GM12878 (cell line): Measurements from ENCODE around the gene CHRDL1. TPM values are rescaled to one million over a fixed set of nuclear protein-coding genes. Genes with fewer than 3 reads are reported as not detected.

Experiments used
- ATAC-seq: fragments of 200-7000 bp; cut with Tn5 transposase; 3 replicates; pipeline ENCODE4 v1.9.1; 2020; ENCODE audit warnings: mild to moderate bottlenecking, moderate library complexity
- BruUV-seq: library from RNA; stranded (reverse); fragments of 400-500 nt; replicated peaks from 2 replicates; lab custom pipeline; 2021; lab: Mats Ljungman, UMichigan
- CTCF ChIA-PET: fragments of 300-600 bp; sonication (Branson Sonifier 250); formaldehyde crosslinking; extraction: SDS; loops from one replicate; lab custom pipeline; 2021; ENCODE audit warnings: inconsistent platforms; lab: Yijun Ruan, JAX
- POLR2A ChIA-PET: fragments of 350-600 bp; formaldehyde crosslinking; extraction: SDS; loops from one replicate; lab custom pipeline; 2021; ENCODE audit warnings: inconsistent platforms; lab: Charles Lee
- RAD21 ChIA-PET: fragments of 300-600 bp; sonication (Branson Sonifier 250); formaldehyde crosslinking; loops from one replicate; lab custom pipeline; 2023; ENCODE audit warnings: antibody characterized with exemption; ENCODE audit not compliant: unreplicated experiment; lab: Charles Lee
- SMC1A ChIA-PET: fragments of 300-600 bp; sonication (Branson Sonifier 250); formaldehyde crosslinking; loops from one replicate; lab custom pipeline; 2023; ENCODE audit not compliant: unreplicated experiment, uncharacterized antibody; lab: Charles Lee
- DNase-seq: peaks from one replicate; pipeline ENCODE4 v3.0.0-alpha.2; 2011; ENCODE audit warnings: low read depth, low spot score
- FAIRE-seq: peaks from 3 replicates; lab custom pipeline; 2011; peaks lifted over from hg19 to GRCh38; lab: Jason Lieb, UNC
- H2AFZ ChIP-seq: 2 replicates; pipeline ENCODE4 v1.6.0; 2011; ENCODE audit warnings: low read depth, low read length, control low read depth; ENCODE audit not compliant: control insufficient read depth
- H3K27ac ChIP-seq: 2 replicates; pipeline ENCODE4 v1.5.1; 2011; ENCODE audit warnings: control low read depth; ENCODE audit not compliant: control insufficient read depth, insufficient read depth
- H3K27me3 ChIP-seq, 2 experiments: replicated peaks in 1 of 2; 2 replicates each; pipeline versions ENCODE4 v1.6.0 to v1.6.1; 2011; ENCODE audit warnings: low read length in 1 of 2; ENCODE audit not compliant: control insufficient read depth in 2 of 2, insufficient read depth in 2 of 2
- H3K36me3 ChIP-seq, 2 experiments: 2 replicates each; pipeline ENCODE4 v1.5.1; 2011; ENCODE audit warnings: low read length in 1 of 2; ENCODE audit not compliant: control insufficient read depth in 2 of 2, insufficient read depth in 2 of 2
- H3K4me1 ChIP-seq: 2 replicates; pipeline ENCODE4 v1.6.1; 2011; ENCODE audit warnings: mild to moderate bottlenecking, low read length, moderate library complexity, mixed read lengths; ENCODE audit not compliant: control insufficient read depth, insufficient read depth
- H3K4me2 ChIP-seq: 2 replicates; pipeline ENCODE4 v1.6.0; 2011; ENCODE audit warnings: control low read depth; ENCODE audit not compliant: control insufficient read depth, insufficient read depth
- H3K4me3 ChIP-seq: fragments of 200-600 bp; sonication (generic); 2 replicates; pipeline ENCODE4 v1.5.1; 2016
- H3K79me2 ChIP-seq: 2 replicates; pipeline ENCODE4 v1.6.0; 2011; ENCODE audit warnings: low read length; ENCODE audit not compliant: control insufficient read depth, insufficient read depth
- H3K9ac ChIP-seq: 2 replicates; pipeline ENCODE4 v1.8.0; 2011; ENCODE audit warnings: low read length, control low read depth, mixed read lengths; ENCODE audit not compliant: control insufficient read depth, insufficient read depth
- H3K9me3 ChIP-seq: replicated peaks from 3 replicates; pipeline ENCODE4 v1.5.1; 2011; ENCODE audit warnings: mild to moderate bottlenecking, low read length; ENCODE audit not compliant: control insufficient read depth, insufficient read depth
- H4K20me1 ChIP-seq: 2 replicates; pipeline ENCODE4 v1.6.0; 2011; ENCODE audit not compliant: control insufficient read depth, insufficient read depth
- CTCF ChIP-seq, 3 experiments: IDR thresholded peaks in 2 of 3; conservative IDR thresholded peaks in 1 of 3; 2 replicates each; pipeline ENCODE4 v1.5.1; 2011; ENCODE audit warnings: low read depth in 3 of 3, low read length in 3 of 3, mild to moderate bottlenecking in 3 of 3, control low read depth in 2 of 3, moderate library complexity in 2 of 3, inconsistent platforms in 1 of 3, mixed read lengths in 1 of 3; ENCODE audit not compliant: control insufficient read depth in 2 of 3, insufficient read depth in 1 of 3; ENCODE audit errors: extremely low read depth in 1 of 3
- PML ChIP-seq: IDR thresholded peaks from 2 replicates; pipeline ENCODE4 v1.6.1; 2012; ENCODE audit warnings: low read length, inconsistent platforms
- RB1 ChIP-seq: fragments of 450-650 bp; formaldehyde crosslinking; IDR thresholded peaks from 2 replicates; pipeline ENCODE4 v1.6.1; 2017; ENCODE audit warnings: mild to moderate bottlenecking, borderline replicate concordance
- SPI1 ChIP-seq: IDR thresholded peaks from 2 replicates; pipeline ENCODE4 v1.6.1; 2011; ENCODE audit warnings: low read depth, mild to moderate bottlenecking, low read length, moderate library complexity, borderline replicate concordance; ENCODE audit not compliant: insufficient read depth
- WGBS: methylation state at CpG from one replicate; pipeline ENCODE4 v1.1.6; 2016; ENCODE audit warnings: low lambda C conversion rate; ENCODE audit not compliant: insufficient replicate concordance, insufficient coverage; ENCODE audit errors: missing lambda C conversion rate; 5-methylcytosine and 5-hydroxymethylcytosine counted together
- in situ Hi-C: fragments of 300-500 bp; cut with MboI; formaldehyde crosslinking; loops from 9 replicates; pipeline ENCODE4 v1.14.3; 2018; ENCODE audit warnings: mixed read lengths
- intact Hi-C: fragments of 100-400 bp; cut with micrococcal nuclease; formaldehyde crosslinking; loops from one replicate; pipeline ENCODE4 v1.14.2; 2022; ENCODE audit not compliant: unreplicated experiment
- polyA plus RNA-seq, 11 experiments: library from polyadenylated mRNA; depleted of rRNA in 4 of 11; unstranded in 6 of 11; stranded (reverse) in 5 of 11; fragments of >200 nt; fragmentation: Nextera tagmentation in 4 of 11; fragmentation: Illumina TruSeq in 1 of 11; extraction: Ambion mirVana in 4 of 11; extraction: Trizol in 1 of 11; gene quantifications; 1 replicate in 1 of 11; 2 replicates in 10 of 11; pipeline versions ENCODE4 v1.2.1 to v1.2.3, GENCODE V29; 2011 to 2016; ENCODE audit warnings: inconsistent platforms in 2 of 11, missing spikeins in 2 of 11, low read depth in 1 of 11
- total RNA-seq, 4 experiments: library from RNA; depleted of rRNA in 3 of 4; stranded (reverse); fragments of >200 nt in 3 of 4; fragmentation: Illumina TruSeq in 1 of 4; extraction: Trizol in 1 of 4; gene quantifications; 2 replicates each; pipeline versions ENCODE4 v1.2.1 to v1.2.3, GENCODE V29; 2013 to 2021

CHRDL1 gene
- total and polyA plus RNA-seq, 10 of the 15 experiments (the other 5 are each of a cell fraction or from before 2014, with no cell fraction given), result 0.05 to 0.47 (median 0.25) TPM

- Histone ChIP-seq H3K79me2 (no peaks in the 10 kb centered on the region), H3K9ac (no peak overlapping the region), H3K4me1 (no peaks in the 10 kb centered on the region), H2AFZ (no peak overlapping the region), H4K20me1 (no peaks in the 10 kb centered on the region), H3K4me2 (no peak overlapping the region), H3K9me3 (no peaks in the 10 kb centered on the region), H3K36me3 (no peaks in the 10 kb centered on the region), H3K27me3 (no peaks in the 10 kb centered on the region), H3K4me3 (no peak overlapping the region), H3K27ac (no peak overlapping the region)
- in situ Hi-C loops, result no loop called here
- DNase-seq (no peak), ATAC-seq (0 out of 3 replicates have a peak, but pooled peaks have one; percentile 41), FAIRE-seq (no peak)
- POLR2A ChIA-PET, result no interaction called here
- WGBS, result 0% methylated on average over 1 of the region's 1 CpG
- SMC1A ChIA-PET, result interaction anchor here (1.1 to 2.0 kb wide), 6 partner anchors 10 to 418 kb away, joined by 3 to 10 read pairs (median 4); no protein-coding TSS in a partner anchor
- CTCF ChIA-PET, result interaction anchor here (0.9 to 3.6 kb wide), 5 partner anchors 11 to 425 kb away, joined by 3 to 34 read pairs (median 3); no protein-coding TSS in a partner anchor
- 0 out of 6 replicates have a peak, but pooled peaks of 2 of the 3 experiments have one; percentile 14 to 15 for TF ChIP-seq CTCF (IDR thresholded peaks at IDR 0.05 in 2 of 3, conservative IDR thresholded peaks at IDR 0.05 in 1 of 3; ENCODE audit: control insufficient read depth in 2 of 3, extremely low read depth in 1 of 3, insufficient read depth in 1 of 3, low read depth in 3 of 3, low read length in 3 of 3)
- no peak for TF ChIP-seq RB1
- RAD21 ChIA-PET, result interaction anchor here (0.8 kb wide), 1 partner anchor 263 kb away, joined by 3 read pairs; no protein-coding TSS in a partner anchor
- intact Hi-C loops, result loop anchor here (2.0 kb wide), 1 partner anchor 20 kb away; no protein-coding TSS in a partner anchor
- BruUV-seq, result no TSS peak
Observed at GRCh38 chrX:110836982-110837381, 41.4 kb upstream of the CHRDL1 start.

DNA sequence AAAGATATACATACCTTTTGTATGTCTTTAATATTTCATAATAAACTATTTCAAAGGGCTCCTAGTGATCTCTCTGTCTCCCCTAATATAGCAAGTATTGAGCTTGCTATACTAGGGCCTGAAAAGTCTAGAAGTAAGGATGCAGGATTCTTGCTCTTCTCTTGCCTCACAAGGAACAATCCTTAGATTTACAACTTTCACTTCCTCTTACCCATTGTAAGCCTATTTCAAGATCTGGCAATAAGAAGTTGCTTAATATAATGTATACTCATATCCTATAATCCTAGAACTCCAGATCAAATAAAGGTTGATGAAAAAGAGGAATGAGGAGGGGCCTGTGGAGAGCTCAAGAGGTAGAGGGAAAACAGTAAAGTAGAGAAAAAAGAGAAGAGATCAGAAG lies 40.8 kb upstream of the CHRDL1 start:
- ChIA-PET CTCF (interaction anchor here (0.9 to 3.6 kb wide), 5 partner anchors 11 to 424 kb away, joined by 3 to 34 read pairs (median 3); no protein-coding TSS in a partner anchor), RAD21 (interaction anchor here (0.8 kb wide), 1 partner anchor 264 kb away, joined by 3 read pairs; no protein-coding TSS in a partner anchor), SMC1A (interaction anchor here (1.1 to 2.0 kb wide), 6 partner anchors 11 to 417 kb away, joined by 3 to 10 read pairs (median 4); no protein-coding TSS in a partner anchor), POLR2A (no interaction called here)
- ATAC-seq (no peak), FAIRE-seq (no peak), DNase-seq (no peak)
- no peaks in the 10 kb centered on the region for H3K4me1 ChIP-seq
- H4K20me1 ChIP-seq, result no peaks in the 10 kb centered on the region
- no peak overlapping the region for H3K4me3 ChIP-seq
- no peaks in the 10 kb centered on the region for H3K27me3 ChIP-seq
- TF ChIP-seq SPI1 (peak; percentile 17; the same call in 1 of the 2 replicates), PML (no peak)
- H3K27ac ChIP-seq, result no peak overlapping the region
- in situ Hi-C loops, result no loop called here
- no peaks in the 10 kb centered on the region for H3K79me2 ChIP-seq
- no peaks in the 10 kb centered on the region for H3K9me3 ChIP-seq
- no peak overlapping the region for H3K9ac ChIP-seq
- no peaks in the 10 kb centered on the region for H3K36me3 ChIP-seq
- no peak overlapping the region for H3K4me2 ChIP-seq
- intact Hi-C loops, result loop anchor here (2.0 kb wide), 1 partner anchor 20 kb away; no protein-coding TSS in a partner anchor
- no TSS peak for BruUV-seq
- H2AFZ ChIP-seq, result no peak overlapping the region
